Measurements from ENCODE around the gene VCX2. TPM values are rescaled to one million over a fixed set of nuclear protein-coding genes. Genes with fewer than 3 reads are reported as not detected.

The VCX2 gene
- total RNA-seq, 1 donor from 2014 or later: not detected

DNA sequence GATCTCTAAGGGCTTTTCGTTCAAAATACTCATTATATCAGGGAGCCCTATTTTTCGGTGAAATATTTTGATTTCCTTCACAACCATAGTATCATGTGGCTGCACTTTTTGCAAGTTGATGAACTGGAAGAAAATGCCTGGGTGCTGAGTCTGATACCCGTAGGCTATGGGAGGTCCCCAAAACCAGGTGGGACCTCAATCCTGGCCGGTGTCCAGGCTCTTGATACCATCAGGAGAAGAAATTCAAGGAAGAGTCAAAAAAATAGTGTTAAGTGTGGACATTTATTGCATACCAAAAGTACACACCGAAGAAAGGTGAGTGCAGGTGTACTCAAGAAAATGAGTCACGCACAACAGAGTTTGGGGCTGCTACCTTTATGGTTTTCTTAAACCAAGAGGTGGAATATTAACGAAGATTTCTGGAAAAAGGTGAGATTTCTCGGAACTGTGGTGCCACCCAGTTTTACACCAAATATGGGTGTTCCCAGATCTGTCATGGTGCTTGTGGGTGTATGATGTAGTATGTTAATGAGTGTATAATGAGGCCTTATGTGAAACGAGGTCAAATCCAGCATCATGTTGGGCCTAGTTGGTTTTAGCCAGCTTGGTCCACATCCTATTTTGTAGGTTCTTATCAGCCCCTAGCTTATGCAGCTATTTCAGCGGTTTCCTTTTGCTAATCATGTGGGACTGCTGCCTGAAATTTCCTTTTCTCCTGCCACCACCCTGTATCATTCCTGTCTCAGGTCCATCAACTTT lies 29.9 kb downstream of the VCX2 start:
- intact Hi-C loops (cut with DNase I): no loop called here
- ATAC-seq (peak in 1 of 2 donors; percentile 16), DNase-seq (no peak)
- H3K9me3 ChIP-seq: no peaks in the 10 kb centered on the region
- TF ChIP-seq, protein P1, sequence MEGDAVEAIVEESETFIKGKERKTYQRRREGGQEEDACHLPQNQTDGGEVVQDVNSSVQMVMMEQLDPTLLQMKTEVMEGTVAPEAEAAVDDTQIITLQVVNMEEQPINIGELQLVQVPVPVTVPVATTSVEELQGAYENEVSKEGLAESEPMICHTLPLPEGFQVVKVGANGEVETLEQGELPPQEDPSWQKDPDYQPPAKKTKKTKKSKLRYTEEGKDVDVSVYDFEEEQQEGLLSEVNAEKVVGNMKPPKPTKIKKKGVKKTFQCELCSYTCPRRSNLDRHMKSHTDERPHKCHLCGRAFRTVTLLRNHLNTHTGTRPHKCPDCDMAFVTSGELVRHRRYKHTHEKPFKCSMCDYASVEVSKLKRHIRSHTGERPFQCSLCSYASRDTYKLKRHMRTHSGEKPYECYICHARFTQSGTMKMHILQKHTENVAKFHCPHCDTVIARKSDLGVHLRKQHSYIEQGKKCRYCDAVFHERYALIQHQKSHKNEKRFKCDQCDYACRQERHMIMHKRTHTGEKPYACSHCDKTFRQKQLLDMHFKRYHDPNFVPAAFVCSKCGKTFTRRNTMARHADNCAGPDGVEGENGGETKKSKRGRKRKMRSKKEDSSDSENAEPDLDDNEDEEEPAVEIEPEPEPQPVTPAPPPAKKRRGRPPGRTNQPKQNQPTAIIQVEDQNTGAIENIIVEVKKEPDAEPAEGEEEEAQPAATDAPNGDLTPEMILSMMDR (IDR thresholded peaks at IDR 0.05): no peak
- H3K27ac ChIP-seq: no peak overlapping the region
- no peaks in the 10 kb centered on the region for H3K36me3 ChIP-seq
- H3K4me1 ChIP-seq: no peaks in the 10 kb centered on the region
- no peaks in the 10 kb centered on the region for H3K27me3 ChIP-seq (ENCODE audit: low read depth)
- no peak overlapping the region for H3K4me3 ChIP-seq

DNA sequence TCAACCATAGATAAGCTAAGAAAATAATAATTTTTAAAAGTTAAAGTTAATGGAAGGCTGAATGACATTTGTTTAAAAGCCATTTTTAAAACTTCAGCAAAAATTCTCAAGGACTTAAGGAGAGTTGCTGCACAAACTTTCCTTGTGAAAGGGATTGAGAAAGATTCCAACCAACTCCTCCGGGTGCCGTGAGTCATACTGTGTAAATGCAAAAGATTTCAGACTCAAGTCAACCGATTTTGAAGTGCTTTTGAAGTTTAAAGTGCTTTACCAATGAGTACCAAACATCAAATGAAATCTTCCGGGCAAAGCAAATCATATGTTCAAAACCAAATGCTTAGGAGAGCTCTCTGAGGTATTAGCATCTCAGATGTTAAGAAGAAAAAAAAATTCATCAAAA lies 31.4 kb downstream of the VCX2 start:
- Histone ChIP-seq H3K36me3 (no peaks in the 10 kb centered on the region), H3K4me3 (no peak overlapping the region), H3K27ac (no peak overlapping the region), H3K9me3 (no peaks in the 10 kb centered on the region), H3K4me1 (no peaks in the 10 kb centered on the region), H3K27me3 (ENCODE audit: low read depth) (no peaks in the 10 kb centered on the region)
- intact Hi-C loops (cut with DNase I): no loop called here
- DNase-seq (peak; percentile 31), ATAC-seq (peak; percentile 59 to 94)
- TF ChIP-seq, protein P1 (IDR thresholded peaks at IDR 0.05): no peak

DNA sequence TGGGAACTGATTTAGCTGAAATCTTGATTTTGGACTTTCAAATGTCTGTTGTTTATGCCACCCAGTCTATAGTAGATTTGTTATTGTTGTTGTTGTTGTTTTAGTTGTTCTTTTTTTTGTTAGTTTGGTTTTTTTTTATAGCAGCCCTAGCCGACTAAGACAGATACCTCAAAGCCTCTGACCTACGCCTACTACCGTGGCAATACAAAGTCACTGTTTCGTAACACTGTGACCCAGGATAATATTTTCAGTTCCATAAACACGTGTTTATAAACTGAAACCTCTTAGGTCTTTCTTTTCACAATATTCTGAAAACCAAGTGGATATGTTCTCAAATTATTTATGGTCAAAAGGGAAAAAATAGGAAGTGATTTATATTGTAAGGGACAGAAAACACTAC lies 32.8 kb downstream of the VCX2 start:
- H3K4me3 ChIP-seq: no peak overlapping the region
- ATAC-seq (no peak), DNase-seq (no peak)
- no peaks in the 10 kb centered on the region for H3K36me3 ChIP-seq
- H3K4me1 ChIP-seq: no peaks in the 10 kb centered on the region
- intact Hi-C loops (cut with DNase I): no loop called here
- no peak overlapping the region for H3K27ac ChIP-seq
- TF ChIP-seq, protein P1 (IDR thresholded peaks at IDR 0.05): no peak
- H3K27me3 ChIP-seq (ENCODE audit: low read depth): no peaks in the 10 kb centered on the region
- H3K9me3 ChIP-seq: no peaks in the 10 kb centered on the region

DNA sequence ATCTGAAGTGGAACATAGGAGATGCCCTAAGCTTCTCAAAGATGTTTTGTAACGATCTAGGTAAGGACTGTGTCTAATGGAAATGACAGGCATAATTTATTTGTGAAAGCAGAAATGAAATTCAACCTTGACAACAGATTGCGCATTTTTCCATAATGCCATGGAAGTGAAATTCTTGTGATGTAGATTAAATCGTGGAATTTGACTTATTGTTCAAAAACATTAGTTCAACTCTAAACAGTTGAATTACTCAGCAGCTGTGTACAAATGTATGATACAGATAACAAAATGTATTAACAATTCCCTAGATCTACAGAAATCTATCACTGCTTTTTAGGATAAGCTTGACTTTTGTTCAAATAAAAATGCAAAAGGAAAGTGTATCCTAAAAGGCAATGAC lies 44.4 kb downstream of the VCX2 start:
- Histone ChIP-seq H3K36me3 (no peaks in the 10 kb centered on the region), H3K27ac (no peak overlapping the region), H3K9me3 (no peaks in the 10 kb centered on the region), H3K4me1 (no peaks in the 10 kb centered on the region), H3K27me3 (ENCODE audit: low read depth) (no peaks in the 10 kb centered on the region), H3K4me3 (no peak overlapping the region)
- ATAC-seq (no peak), DNase-seq (no peak)
- TF ChIP-seq, protein P1 (IDR thresholded peaks at IDR 0.05): no peak
- intact Hi-C loops (cut with DNase I): no loop called here

DNA sequence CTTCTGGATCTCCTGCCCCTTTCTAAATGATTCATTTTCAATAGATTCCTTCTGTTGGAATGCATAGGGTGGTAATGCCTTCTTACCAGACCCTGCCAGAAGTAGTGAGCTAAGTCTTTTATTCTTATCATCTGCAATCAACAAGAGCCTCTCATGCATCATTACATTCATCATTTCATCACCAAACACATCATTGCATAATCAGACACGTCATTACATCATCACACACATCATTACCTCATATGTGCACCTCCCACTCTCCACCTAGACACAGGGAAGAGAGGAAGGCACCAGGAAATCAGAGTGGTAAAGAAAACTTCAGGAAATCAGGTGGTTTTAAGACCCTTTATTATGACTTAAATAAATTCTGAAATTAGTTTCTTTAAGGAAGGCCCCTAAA lies 45.0 kb downstream of the VCX2 start:
- ATAC-seq (no peak), DNase-seq (no peak)
- no peaks in the 10 kb centered on the region for H3K27me3 ChIP-seq (ENCODE audit: low read depth)
- no peaks in the 10 kb centered on the region for H3K36me3 ChIP-seq
- H3K4me3 ChIP-seq: no peak overlapping the region
- no peaks in the 10 kb centered on the region for H3K9me3 ChIP-seq
- no peak overlapping the region for H3K27ac ChIP-seq
- intact Hi-C loops (cut with DNase I): no loop called here
- TF ChIP-seq, protein P1 (IDR thresholded peaks at IDR 0.05): no peak
- no peaks in the 10 kb centered on the region for H3K4me1 ChIP-seq

Data from lower lobe of right lung (tissue), 2 donors.